Fibroblast of villous mesenchyme (primary cell): ENCODE results near the gene MAP3K12. TPM values are rescaled to one million over a fixed set of nuclear protein-coding genes. Genes with fewer than 3 reads are reported as not detected.
"Not testable (repeated sequence)": the region's sequence is repeated elsewhere in the genome, so short reads cannot be mapped to it uniquely, and the experiment has no call there.

ENCODE experiments used
- DNase-seq: peaks from one replicate; pipeline ENCODE4 v3.0.0-alpha.2; 2010; ENCODE audit warnings: low read depth
- H3K4me3 ChIP-seq: 2 replicates; pipeline ENCODE4 v1.5.1; 2011; ENCODE audit warnings: low read depth, mild to moderate bottlenecking, low read length
- total RNA-seq: library from RNA; depleted of rRNA; stranded (reverse); fragments of >200 nt; gene quantifications from 2 replicates; pipeline ENCODE4 v1.2.3, GENCODE V29; 2012
- TF ChIP-seq, protein P1 (sequence below): IDR thresholded peaks from 2 replicates; pipeline ENCODE4 v1.5.1; 2012; ENCODE audit warnings: low read depth, mild to moderate bottlenecking, low read length; ENCODE audit not compliant: insufficient read depth

MAP3K12 gene
- total RNA-seq, 1 donor = 41.0 TPM

DNA sequence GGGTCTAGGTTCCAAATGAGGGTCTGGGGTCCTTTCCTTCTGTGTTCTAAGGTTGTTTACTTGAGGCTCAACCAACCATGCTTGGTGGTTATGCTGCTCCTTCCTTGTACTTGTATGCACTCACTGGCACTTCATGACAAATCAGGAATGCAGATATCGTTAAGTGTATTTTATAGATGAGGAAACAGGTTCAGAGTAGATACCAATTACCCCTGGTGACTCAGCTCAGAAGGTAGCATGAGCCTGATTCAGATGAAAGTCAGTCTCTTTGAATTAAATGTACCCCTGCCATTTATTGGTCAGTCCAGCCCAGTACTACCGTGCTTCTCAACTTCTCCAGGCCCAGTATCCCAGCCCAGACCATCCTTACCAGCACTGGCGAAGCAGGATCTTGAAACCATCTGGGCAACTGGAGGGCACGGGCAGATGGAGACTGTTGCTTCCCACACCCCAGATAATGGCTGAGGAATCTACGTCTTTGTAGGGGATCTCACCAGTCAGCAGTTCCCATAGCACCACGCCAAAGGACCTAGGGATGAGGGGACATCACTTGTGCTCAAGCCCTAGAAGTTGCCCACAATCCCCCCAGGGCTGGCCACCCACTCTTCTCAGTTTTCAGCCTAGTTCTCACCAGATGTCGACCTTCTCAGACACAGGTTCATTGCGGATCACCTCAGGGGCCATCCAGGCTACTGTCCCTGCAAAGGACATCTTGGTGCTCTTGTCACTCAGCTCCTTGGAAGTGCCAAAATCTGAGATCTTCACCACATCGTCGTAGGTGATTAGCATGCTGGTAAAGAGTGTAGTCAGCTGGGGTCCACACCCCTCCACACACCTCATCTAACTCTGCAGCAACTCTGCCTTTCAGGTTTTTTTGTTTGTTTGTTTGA is 14.3 kb downstream of the MAP3K12 start:
- DNase-seq = no peak
- TF ChIP-seq, protein P1, sequence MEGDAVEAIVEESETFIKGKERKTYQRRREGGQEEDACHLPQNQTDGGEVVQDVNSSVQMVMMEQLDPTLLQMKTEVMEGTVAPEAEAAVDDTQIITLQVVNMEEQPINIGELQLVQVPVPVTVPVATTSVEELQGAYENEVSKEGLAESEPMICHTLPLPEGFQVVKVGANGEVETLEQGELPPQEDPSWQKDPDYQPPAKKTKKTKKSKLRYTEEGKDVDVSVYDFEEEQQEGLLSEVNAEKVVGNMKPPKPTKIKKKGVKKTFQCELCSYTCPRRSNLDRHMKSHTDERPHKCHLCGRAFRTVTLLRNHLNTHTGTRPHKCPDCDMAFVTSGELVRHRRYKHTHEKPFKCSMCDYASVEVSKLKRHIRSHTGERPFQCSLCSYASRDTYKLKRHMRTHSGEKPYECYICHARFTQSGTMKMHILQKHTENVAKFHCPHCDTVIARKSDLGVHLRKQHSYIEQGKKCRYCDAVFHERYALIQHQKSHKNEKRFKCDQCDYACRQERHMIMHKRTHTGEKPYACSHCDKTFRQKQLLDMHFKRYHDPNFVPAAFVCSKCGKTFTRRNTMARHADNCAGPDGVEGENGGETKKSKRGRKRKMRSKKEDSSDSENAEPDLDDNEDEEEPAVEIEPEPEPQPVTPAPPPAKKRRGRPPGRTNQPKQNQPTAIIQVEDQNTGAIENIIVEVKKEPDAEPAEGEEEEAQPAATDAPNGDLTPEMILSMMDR = no peak
- H3K4me3 ChIP-seq = no peak overlapping the region

DNA sequence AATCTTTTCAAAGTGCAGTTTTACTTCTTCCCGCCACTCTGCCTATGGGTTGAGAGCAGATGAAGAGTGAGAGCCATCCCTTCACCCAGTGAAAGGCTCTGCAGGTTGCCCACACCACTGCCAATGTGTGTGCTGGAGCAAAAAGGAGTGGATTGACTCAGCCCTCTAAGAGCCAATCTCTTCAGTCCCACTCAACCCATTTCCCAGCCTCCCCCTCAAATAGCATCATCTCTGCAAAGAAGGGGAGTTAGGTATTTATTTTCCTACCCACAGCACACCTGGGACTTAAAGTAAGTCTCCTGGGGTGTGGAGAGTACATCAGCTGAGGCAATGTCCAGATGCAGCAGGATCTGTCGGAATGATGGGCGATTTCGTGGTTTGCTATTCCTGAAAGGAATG is 15.3 kb downstream of the MAP3K12 start:
- no peak for DNase-seq
- TF ChIP-seq, protein P1 = no peak
- no peak overlapping the region for H3K4me3 ChIP-seq

- DNase-seq = no peak
- no peak overlapping the region for H3K4me3 ChIP-seq
- TF ChIP-seq, protein P1 = no peak
Measured at GRCh38 chr12:53483225-53483978, 15.9 kb downstream of the MAP3K12 start.

GRCh38 chr12:53482626-53483168 is 16.6 kb downstream of the MAP3K12 start:
- DNase-seq = no peak
- no peak overlapping the region for H3K4me3 ChIP-seq
- TF ChIP-seq, protein P1 = no peak

- DNase-seq = no peak
- TF ChIP-seq, protein P1 = peak; percentile 22
- H3K4me3 ChIP-seq = no peak overlapping the region
Measured at GRCh38 chr12:53481939-53482586, 17.2 kb downstream of the MAP3K12 start.

GRCh38 chr12:53481458-53481857 is 17.8 kb downstream of the MAP3K12 start:
- not testable (repeated sequence) for H3K4me3 ChIP-seq
- peak; percentile 78 for DNase-seq
